ENCODE data around the gene IL4. TPM values are rescaled to one million over a fixed set of nuclear protein-coding genes. Genes with fewer than 3 reads are reported as not detected.

IL4 gene
- total RNA-seq: not detected in 2 replicates

GRCh38 chr5:132673939-132674630, at the start of gene IL4:
Gene IL4, plus strand, starts transcription at chr5:132673989. Its CDS starts 62 bp downstream, at chr5:132674051.

DNA sequence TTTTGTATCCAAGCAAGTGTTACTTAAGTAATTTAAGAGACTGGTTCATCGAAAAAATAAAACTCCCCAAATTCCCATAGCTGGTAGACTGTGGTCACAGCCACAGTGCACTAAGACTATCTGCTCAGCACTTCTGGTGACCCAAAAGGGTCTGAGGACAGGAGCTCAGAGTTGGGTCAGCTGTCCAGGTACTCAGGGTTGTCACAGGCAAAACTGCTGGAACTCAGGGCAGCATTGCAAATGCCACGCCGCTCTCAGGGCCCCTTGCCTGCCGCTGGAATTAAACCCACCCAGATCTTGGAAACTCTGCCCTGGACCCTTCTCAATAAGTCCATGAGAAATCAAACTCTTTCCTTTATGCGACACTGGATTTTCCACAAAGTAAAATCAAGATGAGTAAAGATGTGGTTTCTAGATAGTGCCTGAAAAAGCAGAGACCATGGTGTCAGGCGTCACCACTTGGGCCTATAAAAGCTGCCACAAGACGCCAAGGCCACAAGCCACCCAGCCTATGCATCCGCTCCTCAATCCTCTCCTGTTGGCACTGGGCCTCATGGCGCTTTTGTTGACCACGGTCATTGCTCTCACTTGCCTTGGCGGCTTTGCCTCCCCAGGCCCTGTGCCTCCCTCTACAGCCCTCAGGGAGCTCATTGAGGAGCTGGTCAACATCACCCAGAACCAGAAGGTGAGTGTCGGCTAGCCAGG, 16.0 kb upstream of the IL4 start, which contains the start of gene IL13:
TSS of gene IL13 (plus strand) at position 498 of the 705 bp plus-strand sequence. CDS start at position 512, 14 bp downstream.

Other genes with a start within 250 kb of the IL4 start
- 22.0 and 32.7 TPM in 2 replicates for gene IRF1, start 183.2 kb upstream of the IL4 start, total RNA-seq
- not detected in 2 replicates for gene IL5, start 130.5 kb upstream of the IL4 start, total RNA-seq
- 6.5 and 7.5 TPM in 2 replicates for gene RAD50, start 117.0 kb upstream of the IL4 start, total RNA-seq
- not detected in 2 replicates for gene IL13, start 15.8 kb upstream of the IL4 start, total RNA-seq
- gene KIF3A, start 63.6 kb downstream of the IL4 start, total RNA-seq: 2.9 and 3.1 TPM in 2 replicates
- 0.38 and 1.1 TPM in 2 replicates for gene CCNI2, start 73.4 kb downstream of the IL4 start, total RNA-seq
- 57.5 and 105 TPM in 2 replicates for gene SEPTIN8, start 103.2 kb downstream of the IL4 start, total RNA-seq
- 0.16 and 0.63 TPM in 2 replicates for gene SOWAHA, start 139.3 kb downstream of the IL4 start, total RNA-seq
- 5.4 and 8.2 TPM in 2 replicates for gene SHROOM1, start 156.7 kb downstream of the IL4 start, total RNA-seq
- gene GDF9, start 192.5 kb downstream of the IL4 start, total RNA-seq: 0.38 TPM in 1 of 2 replicates, not detected in the other
- gene UQCRQ, start 192.7 kb downstream of the IL4 start, total RNA-seq: 208 and 231 TPM in 2 replicates
- 0.16 TPM in 1 of 2 replicates, not detected in the other for gene LEAP2, start 199.7 kb downstream of the IL4 start, total RNA-seq

Measured in mesangial cell (primary cell).